ENCODE results near the gene UGT1A6.
"Not testable (repeated sequence)": the region's sequence is repeated elsewhere in the genome, so short reads cannot be mapped to it uniquely, and the experiment has no call there.

UGT1A6 gene

DNA sequence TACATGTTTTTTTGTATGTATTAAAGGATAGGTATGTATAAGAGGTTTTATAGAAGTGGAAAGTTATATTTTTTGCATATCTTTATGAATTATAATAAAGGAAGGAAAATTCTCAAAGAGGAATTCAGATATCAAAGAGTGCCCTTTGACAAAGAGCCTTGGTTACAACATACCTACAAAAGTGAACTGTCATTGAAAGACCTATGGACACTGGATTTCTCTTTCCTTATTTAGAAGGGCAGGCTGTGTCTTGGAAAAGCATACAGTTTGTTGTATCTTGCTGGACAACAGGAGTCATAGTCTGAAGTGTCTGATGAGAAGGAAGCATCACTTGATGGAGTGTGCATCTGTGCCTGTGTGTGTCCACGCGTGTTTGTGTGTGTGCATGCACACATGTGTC is 41.3 kb upstream of the UGT1A6 start:
- TF ChIP-seq EZH2 (IDR thresholded peaks at IDR 0.05; ENCODE audit: borderline replicate concordance, low read length) = no peak
- TF ChIP-seq, protein P1, sequence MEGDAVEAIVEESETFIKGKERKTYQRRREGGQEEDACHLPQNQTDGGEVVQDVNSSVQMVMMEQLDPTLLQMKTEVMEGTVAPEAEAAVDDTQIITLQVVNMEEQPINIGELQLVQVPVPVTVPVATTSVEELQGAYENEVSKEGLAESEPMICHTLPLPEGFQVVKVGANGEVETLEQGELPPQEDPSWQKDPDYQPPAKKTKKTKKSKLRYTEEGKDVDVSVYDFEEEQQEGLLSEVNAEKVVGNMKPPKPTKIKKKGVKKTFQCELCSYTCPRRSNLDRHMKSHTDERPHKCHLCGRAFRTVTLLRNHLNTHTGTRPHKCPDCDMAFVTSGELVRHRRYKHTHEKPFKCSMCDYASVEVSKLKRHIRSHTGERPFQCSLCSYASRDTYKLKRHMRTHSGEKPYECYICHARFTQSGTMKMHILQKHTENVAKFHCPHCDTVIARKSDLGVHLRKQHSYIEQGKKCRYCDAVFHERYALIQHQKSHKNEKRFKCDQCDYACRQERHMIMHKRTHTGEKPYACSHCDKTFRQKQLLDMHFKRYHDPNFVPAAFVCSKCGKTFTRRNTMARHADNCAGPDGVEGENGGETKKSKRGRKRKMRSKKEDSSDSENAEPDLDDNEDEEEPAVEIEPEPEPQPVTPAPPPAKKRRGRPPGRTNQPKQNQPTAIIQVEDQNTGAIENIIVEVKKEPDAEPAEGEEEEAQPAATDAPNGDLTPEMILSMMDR (IDR thresholded peaks at IDR 0.05; ENCODE audit: low read length) = no peak
- H3K79me2 ChIP-seq (ENCODE audit: insufficient read depth, low read length) = no peaks in the 10 kb centered on the region

DNA sequence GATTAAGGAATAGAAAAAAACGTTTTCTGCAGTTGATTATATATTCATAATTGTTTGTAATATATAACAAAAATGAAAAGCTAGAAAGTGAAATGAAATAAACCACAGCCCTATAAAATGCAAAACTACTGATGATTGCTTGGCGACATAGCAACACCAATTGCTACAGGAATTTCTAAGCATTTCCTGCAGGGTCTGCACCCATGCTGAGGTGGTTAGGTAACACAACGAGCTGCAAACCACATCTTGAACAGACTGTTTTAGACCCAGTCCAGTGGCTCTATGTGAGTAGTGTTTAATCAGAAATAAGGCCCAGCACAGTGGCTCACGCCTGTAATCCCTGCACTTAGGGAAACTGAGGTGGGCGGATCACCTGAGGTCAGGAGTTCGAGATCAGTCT is 38.2 kb upstream of the UGT1A6 start:
- no peaks in the 10 kb centered on the region for H3F3A ChIP-seq (ENCODE audit: insufficient read depth, low read length)
- H3K79me2 ChIP-seq (ENCODE audit: insufficient read depth, low read length) = no peaks in the 10 kb centered on the region
- no peaks in the 10 kb centered on the region for H3K36me3 ChIP-seq (ENCODE audit: insufficient read depth, low read length)
- no peak overlapping the region for H2AFZ ChIP-seq (ENCODE audit: low read length)
- no peaks in the 10 kb centered on the region for H3K4me1 ChIP-seq (ENCODE audit: insufficient read depth, low read length, severe bottlenecking)
- H3K4me3 ChIP-seq (ENCODE audit: low read depth, low read length, poor library complexity, severe bottlenecking) = no peak overlapping the region
- H4K20me1 ChIP-seq (ENCODE audit: insufficient read depth, low read length) = no peaks in the 10 kb centered on the region
- no peaks in the 10 kb centered on the region for H3K9me3 ChIP-seq (ENCODE audit: low read length)
- no peak for TF ChIP-seq EZH2 (IDR thresholded peaks at IDR 0.05; ENCODE audit: borderline replicate concordance, low read length)
- TF ChIP-seq, protein P1 (IDR thresholded peaks at IDR 0.05; ENCODE audit: low read length) = no peak
- no peaks in the 10 kb centered on the region for H3K27me3 ChIP-seq (ENCODE audit: insufficient read depth, low read length)
- no peak overlapping the region for H3K4me2 ChIP-seq (ENCODE audit: low read length)
- no peak overlapping the region for H3K27ac ChIP-seq (ENCODE audit: low read depth, low read length, poor library complexity, severe bottlenecking)
- no peak overlapping the region for H3K9ac ChIP-seq (ENCODE audit: low read length)
- H3K9me2 ChIP-seq (ENCODE audit: low read depth, low read length) = no peaks in the 10 kb centered on the region

More for the DNA sequence above, 41.3 kb upstream of the UGT1A6 start:
- no peaks in the 10 kb centered on the region for H3K27me3 ChIP-seq (ENCODE audit: insufficient read depth, low read length)
- no peaks in the 10 kb centered on the region for H3K9me2 ChIP-seq (ENCODE audit: low read depth, low read length)
- H4K20me1 ChIP-seq (ENCODE audit: insufficient read depth, low read length) = no peaks in the 10 kb centered on the region
- no peak overlapping the region for H3K27ac ChIP-seq (ENCODE audit: low read depth, low read length, poor library complexity, severe bottlenecking)
- H3K9me3 ChIP-seq (ENCODE audit: low read length) = no peaks in the 10 kb centered on the region
- H3K4me2 ChIP-seq (ENCODE audit: low read length) = no peak overlapping the region
- H3K4me3 ChIP-seq (ENCODE audit: low read depth, low read length, poor library complexity, severe bottlenecking) = no peak overlapping the region
- no peaks in the 10 kb centered on the region for H3K4me1 ChIP-seq (ENCODE audit: insufficient read depth, low read length, severe bottlenecking)
- no peaks in the 10 kb centered on the region for H3F3A ChIP-seq (ENCODE audit: insufficient read depth, low read length)
- H2AFZ ChIP-seq (ENCODE audit: low read length) = no peak overlapping the region
- H3K9ac ChIP-seq (ENCODE audit: low read length) = no peak overlapping the region
- H3K36me3 ChIP-seq (ENCODE audit: insufficient read depth, low read length) = no peaks in the 10 kb centered on the region

DNA sequence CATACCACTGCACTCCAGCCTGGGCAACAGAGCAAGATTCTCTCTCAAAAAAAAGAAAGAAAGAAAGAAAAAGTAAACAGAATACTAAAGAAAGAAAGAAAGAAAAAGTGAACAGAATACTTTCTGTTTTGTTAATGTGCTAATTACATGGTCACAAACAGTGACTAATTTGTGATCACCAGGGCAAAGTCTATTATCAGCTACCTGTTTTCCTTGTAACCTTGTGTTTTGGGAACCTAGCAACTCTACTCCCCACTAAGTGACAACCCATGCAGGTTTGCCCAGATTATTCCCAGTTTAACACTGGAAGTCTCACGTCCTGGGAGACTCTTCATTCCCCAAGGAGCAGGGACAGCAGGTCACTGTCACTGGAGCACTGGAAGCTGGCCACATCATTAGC is 37.6 kb upstream of the UGT1A6 start:
- Histone ChIP-seq H3K9ac (ENCODE audit: low read length) (no peak overlapping the region), H3F3A (ENCODE audit: insufficient read depth, low read length) (no peaks in the 10 kb centered on the region), H3K4me2 (ENCODE audit: low read length) (no peak overlapping the region), H3K9me3 (ENCODE audit: low read length) (no peaks in the 10 kb centered on the region), H3K27ac (ENCODE audit: low read depth, low read length, poor library complexity, severe bottlenecking) (no peak overlapping the region), H3K4me1 (ENCODE audit: insufficient read depth, low read length, severe bottlenecking) (no peaks in the 10 kb centered on the region), H3K9me2 (ENCODE audit: low read depth, low read length) (no peaks in the 10 kb centered on the region), H2AFZ (ENCODE audit: low read length) (no peak overlapping the region), H3K27me3 (ENCODE audit: insufficient read depth, low read length) (no peaks in the 10 kb centered on the region), H3K4me3 (ENCODE audit: low read depth, low read length, poor library complexity, severe bottlenecking) (no peak overlapping the region), H3K36me3 (ENCODE audit: insufficient read depth, low read length) (no peaks in the 10 kb centered on the region), H3K79me2 (ENCODE audit: insufficient read depth, low read length) (no peaks in the 10 kb centered on the region), H4K20me1 (ENCODE audit: insufficient read depth, low read length) (no peaks in the 10 kb centered on the region)
- TF ChIP-seq EZH2 (IDR thresholded peaks at IDR 0.05; ENCODE audit: borderline replicate concordance, low read length) = no peak
- TF ChIP-seq, protein P1 (IDR thresholded peaks at IDR 0.05; ENCODE audit: low read length) = no peak

DNA sequence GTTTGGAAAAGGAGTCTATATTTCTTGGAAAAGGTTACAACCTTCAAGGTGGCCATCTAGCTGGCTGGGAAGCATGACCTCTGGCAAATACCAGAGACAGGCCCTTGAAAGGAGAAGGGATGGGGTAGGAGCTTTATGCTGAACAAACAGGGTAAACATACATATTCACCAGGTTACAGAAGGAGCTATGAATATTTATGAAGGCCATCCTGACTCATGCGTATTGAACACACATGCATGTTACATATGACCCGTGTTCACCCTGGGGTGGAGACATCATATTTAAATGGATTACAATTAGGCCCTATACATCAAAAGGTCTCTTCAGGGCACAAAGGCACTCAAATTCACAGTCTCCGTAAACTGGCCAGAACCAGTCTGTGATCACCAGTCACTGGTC is 36.7 kb upstream of the UGT1A6 start:
- H3K9me3 ChIP-seq (ENCODE audit: low read length); H3K9me2 ChIP-seq (ENCODE audit: low read depth, low read length); H3K4me3 ChIP-seq (ENCODE audit: low read depth, low read length, poor library complexity, severe bottlenecking); H3K4me2 ChIP-seq (ENCODE audit: low read length); H3K27me3 ChIP-seq (ENCODE audit: insufficient read depth, low read length); H3K4me1 ChIP-seq (ENCODE audit: insufficient read depth, low read length, severe bottlenecking); H3F3A ChIP-seq (ENCODE audit: insufficient read depth, low read length); H3K27ac ChIP-seq (ENCODE audit: low read depth, low read length, poor library complexity, severe bottlenecking); H3K79me2 ChIP-seq (ENCODE audit: insufficient read depth, low read length); H2AFZ ChIP-seq (ENCODE audit: low read length); H3K36me3 ChIP-seq (ENCODE audit: insufficient read depth, low read length); H4K20me1 ChIP-seq (ENCODE audit: insufficient read depth, low read length); H3K9ac ChIP-seq (ENCODE audit: low read length): not testable (repeated sequence)
